Testis (tissue), 3 donors: ENCODE measurements around the gene MRPL32. TPM values are rescaled to one million over a fixed set of nuclear protein-coding genes. Genes with fewer than 3 reads are reported as not detected.

Source experiments
- DNase-seq: peaks from one replicate; pipeline ENCODE4 v3.0.0-alpha.2; 2019
- H3K27ac ChIP-seq, 2 donors: fragments of 200-600 bp; sonication (generic); one replicate each; pipeline ENCODE4 v1.5.1; 2019
- H3K27me3 ChIP-seq: fragments of 200-600 bp; sonication (generic); one replicate; pipeline ENCODE4 v1.5.1; 2019
- H3K36me3 ChIP-seq: fragments of 200-600 bp; sonication (generic); one replicate; pipeline ENCODE4 v1.5.1; 2017; ENCODE audit warnings: low read depth; ENCODE audit errors: missing control alignments
- H3K4me1 ChIP-seq: fragments of 200-600 bp; sonication (generic); one replicate; pipeline ENCODE4 v1.5.1; 2019
- H3K4me3 ChIP-seq, 2 donors: fragments of 200-600 bp; sonication (generic); one replicate each; pipeline ENCODE4 v1.5.1; 2017 to 2019
- H3K9me3 ChIP-seq: fragments of 200-600 bp; sonication (generic); one replicate; pipeline ENCODE4 v1.5.1; 2017
- CTCF ChIP-seq, 3 experiments: fragments of 450-650 bp in 2 of 3; fragments of 200-600 bp in 1 of 3; sonication (generic) in 1 of 3; IDR thresholded peaks; one replicate each; pipeline ENCODE4 v1.5.1; 2016 to 2019; ENCODE audit warnings: antibody characterized with exemption in 3 of 3, mild to moderate bottlenecking in 2 of 3, moderate library complexity in 1 of 3
- POLR2A ChIP-seq: fragments of 450-650 bp; IDR thresholded peaks from one replicate; pipeline ENCODE4 v1.6.1; 2017; ENCODE audit warnings: antibody characterized with exemption, mild to moderate bottlenecking, moderate library complexity
- WGBS, 2 donors: methylation state at CpG; one replicate each; pipeline ENCODE4 v1.1.5; 2018; 5-methylcytosine and 5-hydroxymethylcytosine counted together
- intact Hi-C: fragments of 100-400 bp; cut with DNase I; formaldehyde crosslinking; loops from one replicate; pipeline ENCODE4 v1.15.1; 2023; ENCODE audit warnings: low total_unique reads
- polyA plus RNA-seq: library from polyadenylated mRNA; stranded (reverse); fragments of 350-450 nt; fragmentation: Illumina TruSeq; extraction: RNeasy Lipid Tissue Mini Kit (QIAGEN cat#74804); gene quantifications from one replicate; pipeline ENCODE4 v1.2.3, GENCODE V29; 2014; ENCODE audit warnings: low read depth, low replicate concordance; ENCODE audit not compliant: insufficient read depth
- total RNA-seq, 2 donors: library from RNA; depleted of rRNA; stranded (reverse); fragments of >200 nt; gene quantifications; one replicate each; pipeline ENCODE4 v1.2.3, GENCODE V29; 2016

The MRPL32 gene
- total and polyA plus RNA-seq, 3 donors from 2014 or later: 46.9 to 56.8 (median 50.1) TPM

- no peak for TF ChIP-seq POLR2A
- no peak for DNase-seq
- 87 to 93% methylated on average over 1 of the region's 1 CpG for WGBS, 2 donors
- no peaks in the 10 kb centered on the region for H3K9me3 ChIP-seq
- no peak overlapping the region for H3K27ac ChIP-seq
- intact Hi-C loops: no loop called here
- H3K4me1 ChIP-seq: peaks cover 5% of the 10 kb centered on the region
- H3K4me3 ChIP-seq: no peak overlapping the region
- no peaks in the 10 kb centered on the region for H3K36me3 ChIP-seq
- no peaks in the 10 kb centered on the region for H3K27me3 ChIP-seq
These were observed 6.5 kb upstream of the MRPL32 start for GRCh38 chr7:42925630-42926029.

DNA sequence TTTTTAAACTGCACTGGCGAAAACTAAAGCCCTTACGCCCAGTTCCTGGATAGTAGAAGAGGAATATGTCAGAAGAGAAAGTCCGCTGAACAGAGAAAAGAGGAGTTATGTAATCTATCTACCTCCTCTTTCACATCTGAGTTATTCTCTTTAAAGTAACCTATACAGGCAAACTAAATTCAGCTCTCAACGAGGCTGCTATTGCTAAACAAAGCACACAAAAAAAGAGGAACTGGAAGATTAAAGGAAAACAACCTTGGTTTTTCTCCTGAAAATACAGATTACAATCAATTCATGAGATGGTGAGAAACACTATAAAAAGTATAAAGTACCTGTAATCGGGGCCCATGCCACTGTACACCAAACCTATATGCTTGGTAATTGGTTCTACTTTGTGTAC lies 6.0 kb upstream of the MRPL32 start:
- intact Hi-C loops: no loop called here
- no peak overlapping the region for H3K27ac ChIP-seq
- TF ChIP-seq POLR2A: no peak
- no peak for TF ChIP-seq CTCF (IDR thresholded peaks at IDR 0.05)

DNA sequence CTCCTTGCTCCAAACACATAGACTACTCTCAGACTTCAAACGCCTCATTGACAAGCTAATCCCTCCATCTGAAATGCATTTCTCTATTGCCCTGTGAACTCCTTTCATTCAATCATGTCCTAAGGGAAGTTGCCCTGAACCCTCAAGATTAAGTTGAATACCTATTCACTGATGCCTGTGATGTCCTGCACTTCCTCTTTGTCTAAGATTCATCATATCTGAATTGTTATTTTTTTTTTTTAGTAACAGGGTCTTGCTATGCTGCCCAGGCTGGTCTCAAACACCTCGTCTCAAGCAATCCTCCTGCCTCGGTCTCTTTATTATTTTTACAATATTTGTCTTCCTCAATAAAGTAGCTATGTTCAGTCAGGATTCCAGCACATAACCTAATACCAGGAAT lies 3.4 kb upstream of the MRPL32 start:
- Histone ChIP-seq H3K27ac (no peak overlapping the region), H3K4me3 (no peak overlapping the region), H3K4me1 (peaks cover 14% of the 10 kb centered on the region), H3K36me3 (no peaks in the 10 kb centered on the region), H3K9me3 (no peaks in the 10 kb centered on the region), H3K27me3 (no peaks in the 10 kb centered on the region)
- WGBS, 2 donors: 57% methylated on average over 3 of the region's 3 CpGs
- TF ChIP-seq CTCF (IDR thresholded peaks at IDR 0.05) (no peak), POLR2A (no peak)
- no peak for DNase-seq
- intact Hi-C loops: no loop called here

More for the DNA sequence above, 6.0 kb upstream of the MRPL32 start:
- no peaks in the 10 kb centered on the region for H3K36me3 ChIP-seq
- H3K9me3 ChIP-seq: no peaks in the 10 kb centered on the region
- H3K27me3 ChIP-seq: no peaks in the 10 kb centered on the region
- DNase-seq: no peak
- H3K4me3 ChIP-seq: no peak overlapping the region
- H3K4me1 ChIP-seq: peaks cover 7% of the 10 kb centered on the region
- WGBS, 2 donors: 87 to 89% methylated on average over 5 of the region's 5 CpGs

GRCh38 chr7:42929449-42929848 lies 2.7 kb upstream of the MRPL32 start:
- H3K27me3 ChIP-seq: no peaks in the 10 kb centered on the region
- H3K4me3 ChIP-seq: no peak overlapping the region
- H3K36me3 ChIP-seq: no peaks in the 10 kb centered on the region
- intact Hi-C loops: no loop called here
- no peak for DNase-seq
- peaks cover 21% of the 10 kb centered on the region for H3K4me1 ChIP-seq
- 45 to 55% methylated on average over 3 of the region's 3 CpGs for WGBS, 2 donors
- H3K27ac ChIP-seq: no peak overlapping the region
- TF ChIP-seq POLR2A (no peak), CTCF (IDR thresholded peaks at IDR 0.05) (no peak)
- H3K9me3 ChIP-seq: no peaks in the 10 kb centered on the region

DNA sequence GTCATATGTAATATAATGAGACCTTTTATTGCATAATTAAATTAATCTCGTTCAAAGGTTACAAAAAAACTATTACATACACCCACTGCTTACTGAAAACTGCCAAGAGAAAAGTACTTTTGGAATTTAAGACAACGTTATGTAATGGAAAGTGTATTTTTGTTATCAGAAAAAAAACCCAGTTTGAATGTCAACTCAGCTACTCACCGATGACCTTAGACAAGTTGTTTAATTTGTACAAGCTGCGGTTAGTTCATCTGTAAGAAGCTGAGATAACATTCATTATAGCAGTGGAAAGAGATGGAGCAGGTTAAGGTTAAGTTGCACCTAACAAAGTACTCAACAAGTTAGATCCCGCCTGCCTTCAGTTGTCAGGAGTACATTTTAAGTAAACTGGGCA lies 1.3 kb upstream of the MRPL32 start:
- H3K9me3 ChIP-seq: no peaks in the 10 kb centered on the region
- TF ChIP-seq CTCF (IDR thresholded peaks at IDR 0.05) (no peak), POLR2A (no peak)
- peaks cover 22% of the 10 kb centered on the region for H3K4me1 ChIP-seq
- no peaks in the 10 kb centered on the region for H3K27me3 ChIP-seq
- no peak for DNase-seq
- intact Hi-C loops: no loop called here
- 7 to 8% methylated on average over 5 of the region's 5 CpGs for WGBS, 2 donors
- H3K4me3 ChIP-seq: peak overlapping the region; percentile 73 to 91
- peak overlapping the region in 1 of 2 donors; percentile 82 for H3K27ac ChIP-seq
- H3K36me3 ChIP-seq: no peaks in the 10 kb centered on the region
